ENCODE data around the gene ADAM23.
"Not testable (repeated sequence)": the region's sequence is repeated elsewhere in the genome, so short reads cannot be mapped to it uniquely, and the experiment has no call there.

Gene ADAM23, protein sequence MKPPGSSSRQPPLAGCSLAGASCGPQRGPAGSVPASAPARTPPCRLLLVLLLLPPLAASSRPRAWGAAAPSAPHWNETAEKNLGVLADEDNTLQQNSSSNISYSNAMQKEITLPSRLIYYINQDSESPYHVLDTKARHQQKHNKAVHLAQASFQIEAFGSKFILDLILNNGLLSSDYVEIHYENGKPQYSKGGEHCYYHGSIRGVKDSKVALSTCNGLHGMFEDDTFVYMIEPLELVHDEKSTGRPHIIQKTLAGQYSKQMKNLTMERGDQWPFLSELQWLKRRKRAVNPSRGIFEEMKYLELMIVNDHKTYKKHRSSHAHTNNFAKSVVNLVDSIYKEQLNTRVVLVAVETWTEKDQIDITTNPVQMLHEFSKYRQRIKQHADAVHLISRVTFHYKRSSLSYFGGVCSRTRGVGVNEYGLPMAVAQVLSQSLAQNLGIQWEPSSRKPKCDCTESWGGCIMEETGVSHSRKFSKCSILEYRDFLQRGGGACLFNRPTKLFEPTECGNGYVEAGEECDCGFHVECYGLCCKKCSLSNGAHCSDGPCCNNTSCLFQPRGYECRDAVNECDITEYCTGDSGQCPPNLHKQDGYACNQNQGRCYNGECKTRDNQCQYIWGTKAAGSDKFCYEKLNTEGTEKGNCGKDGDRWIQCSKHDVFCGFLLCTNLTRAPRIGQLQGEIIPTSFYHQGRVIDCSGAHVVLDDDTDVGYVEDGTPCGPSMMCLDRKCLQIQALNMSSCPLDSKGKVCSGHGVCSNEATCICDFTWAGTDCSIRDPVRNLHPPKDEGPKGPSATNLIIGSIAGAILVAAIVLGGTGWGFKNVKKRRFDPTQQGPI

DNA sequence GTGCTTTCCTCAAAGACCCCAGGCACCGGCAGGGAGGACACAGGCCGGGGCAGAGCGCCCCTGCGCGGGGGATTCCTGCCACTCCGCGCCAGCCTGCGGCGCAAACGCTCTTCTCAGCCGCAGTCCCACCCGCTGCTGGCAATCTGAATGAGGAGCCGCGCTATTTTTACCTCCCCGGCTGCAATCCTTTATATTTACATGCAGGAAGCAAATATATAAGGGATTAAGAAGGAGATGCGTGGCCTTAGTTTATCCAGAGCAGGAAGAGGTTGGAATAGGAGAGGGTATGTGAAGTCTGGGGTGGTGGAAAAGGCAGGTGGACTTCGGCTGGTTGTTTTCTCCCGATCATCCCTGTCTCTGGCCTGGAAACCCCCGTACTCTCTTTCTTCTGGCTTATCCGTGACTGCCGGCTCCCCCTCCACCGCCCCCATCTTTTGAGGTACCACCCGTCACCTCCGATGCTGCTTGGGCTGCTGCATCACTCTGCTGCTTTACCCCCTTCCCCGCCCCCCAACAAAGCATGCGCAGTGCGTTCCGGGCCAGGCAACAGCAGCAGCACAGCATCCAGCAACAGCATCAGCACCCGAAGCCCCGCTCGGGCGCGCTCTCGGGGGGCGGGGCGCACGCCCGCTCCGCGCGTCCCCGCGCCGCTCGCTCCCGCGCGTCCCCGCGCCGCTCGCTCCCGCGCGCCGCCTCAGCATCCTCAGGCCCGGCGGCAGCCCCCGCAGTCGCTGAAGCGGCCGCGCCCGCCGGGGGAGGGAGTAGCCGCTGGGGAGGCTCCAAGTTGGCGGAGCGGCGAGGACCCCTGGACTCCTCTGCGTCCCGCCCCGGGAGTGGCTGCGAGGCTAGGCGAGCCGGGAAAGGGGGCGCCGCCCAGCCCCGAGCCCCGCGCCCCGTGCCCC, at the start of gene ADAM23:
TSS of gene ADAM23 (plus strand) at position 700 of the 902 bp plus-strand sequence. CDS start 335 bp downstream, outside the sequence.
- peak; percentile 51 for DNase-seq

DNA sequence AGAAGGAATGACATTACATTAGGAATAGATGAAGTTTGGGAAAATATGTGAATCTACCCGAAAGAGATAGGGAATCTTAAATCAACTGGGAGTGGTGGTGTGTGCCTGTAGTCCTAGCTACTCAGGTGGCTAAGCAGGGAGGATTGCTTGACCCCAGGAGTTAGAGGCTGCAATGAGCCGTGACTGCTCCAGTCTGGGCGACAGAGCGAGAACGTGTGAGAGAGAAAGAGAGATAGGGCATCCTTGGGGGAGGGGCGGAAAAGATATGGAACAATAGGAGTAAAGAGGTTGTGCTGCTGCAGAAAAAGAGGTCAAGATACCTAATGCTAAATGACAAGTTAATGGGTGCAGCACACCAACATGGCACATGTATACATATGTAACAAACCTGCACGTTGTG, 47.1 kb upstream of the ADAM23 start:
- no peak for DNase-seq

DNA sequence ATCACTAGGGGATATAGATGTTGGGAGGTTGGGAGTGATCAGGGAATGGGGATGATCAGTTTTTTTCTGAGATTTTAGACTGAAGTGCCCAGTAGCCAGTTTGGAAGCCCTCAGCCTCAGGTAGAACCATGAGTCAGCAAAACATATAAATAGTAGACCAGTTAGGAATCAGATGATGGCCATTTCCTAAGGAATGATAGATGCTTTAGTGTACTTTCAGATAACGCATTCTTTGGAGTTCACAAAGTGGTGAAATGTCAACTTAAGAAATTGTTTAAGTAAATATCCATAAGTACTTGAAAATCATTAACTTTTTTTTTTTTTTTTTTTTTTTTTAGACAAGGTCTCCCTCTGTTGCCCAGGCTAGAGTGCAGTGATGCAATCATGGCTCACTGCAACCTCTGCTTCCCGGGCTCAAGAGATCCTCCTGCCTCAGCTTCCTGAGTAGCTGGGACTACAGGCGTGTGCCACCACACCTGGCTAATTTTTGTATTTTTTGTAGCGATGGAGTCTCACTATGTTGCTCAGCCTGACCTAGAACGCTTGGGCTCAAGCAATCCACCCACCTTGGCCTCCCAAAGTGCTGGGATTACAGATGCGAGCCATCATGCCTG, 40.3 kb upstream of the ADAM23 start:
- DNase-seq, result not testable (repeated sequence)

DNA sequence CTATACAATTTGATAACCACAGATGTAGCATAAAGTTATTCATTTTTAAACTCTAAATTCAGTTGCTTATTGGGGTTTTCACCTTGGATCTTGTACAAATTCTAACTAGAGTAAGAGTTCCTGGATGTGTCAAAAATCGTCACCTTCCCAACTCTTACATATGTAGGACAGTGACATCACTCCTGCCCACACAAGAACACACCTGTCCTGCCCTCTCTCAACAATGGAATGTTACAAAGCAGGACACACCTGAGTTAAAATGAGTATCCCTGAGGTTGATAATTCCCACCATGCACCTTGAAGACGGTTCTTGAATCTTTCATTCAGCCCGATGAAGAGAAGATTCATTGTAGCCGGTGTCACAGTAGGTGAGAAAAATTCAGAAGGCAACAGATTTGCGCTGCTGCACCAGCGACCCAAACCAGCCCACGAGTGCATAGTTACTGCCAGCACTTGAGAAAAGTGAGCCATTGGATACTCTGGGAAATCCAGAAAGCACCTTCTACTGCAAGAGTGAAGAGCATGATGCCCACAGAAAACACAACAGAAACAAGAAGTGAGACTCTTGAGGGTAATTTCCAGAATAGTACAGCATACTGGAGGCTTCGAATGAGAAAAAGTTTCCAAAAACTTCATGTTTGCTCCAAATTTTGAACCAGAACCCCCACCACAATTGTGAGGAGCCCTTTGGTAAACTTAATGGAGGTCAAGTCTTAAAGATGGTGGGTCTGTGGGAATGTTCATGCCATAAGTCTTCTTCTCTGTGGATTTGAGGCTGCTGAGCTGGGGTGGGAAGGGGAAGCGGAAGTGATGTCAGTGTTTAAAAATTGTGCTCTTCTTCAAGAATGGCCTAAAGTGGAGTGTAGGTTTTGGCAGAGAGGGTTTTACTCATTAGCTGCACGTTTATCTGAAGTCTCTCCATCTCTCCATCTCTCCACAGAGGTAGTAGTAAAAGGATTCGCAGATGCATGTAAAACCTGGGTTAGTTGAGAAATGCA, 34.7 kb upstream of the ADAM23 start:
- DNase-seq, result no peak

DNA sequence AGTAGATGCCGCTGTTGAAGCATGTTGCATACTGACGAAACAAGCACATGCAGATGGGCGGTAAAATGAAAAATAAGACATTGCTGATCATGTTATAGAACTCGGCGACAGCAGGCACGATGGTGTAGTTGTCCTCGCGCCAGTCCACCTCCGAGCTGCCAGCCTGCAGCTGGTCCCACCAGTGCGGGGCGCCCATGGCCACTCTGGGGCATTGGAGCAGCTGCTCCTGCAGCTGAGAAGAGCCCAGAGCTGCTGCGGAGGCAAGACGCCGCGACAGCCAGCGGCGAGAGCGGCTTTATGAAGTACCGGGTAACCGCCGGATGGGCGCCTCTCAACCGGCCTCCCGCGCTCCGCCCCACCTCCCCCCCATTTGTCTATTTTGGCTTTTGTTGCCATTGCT, 32.6 kb upstream of the ADAM23 start:
- DNase-seq, result no peak

DNA sequence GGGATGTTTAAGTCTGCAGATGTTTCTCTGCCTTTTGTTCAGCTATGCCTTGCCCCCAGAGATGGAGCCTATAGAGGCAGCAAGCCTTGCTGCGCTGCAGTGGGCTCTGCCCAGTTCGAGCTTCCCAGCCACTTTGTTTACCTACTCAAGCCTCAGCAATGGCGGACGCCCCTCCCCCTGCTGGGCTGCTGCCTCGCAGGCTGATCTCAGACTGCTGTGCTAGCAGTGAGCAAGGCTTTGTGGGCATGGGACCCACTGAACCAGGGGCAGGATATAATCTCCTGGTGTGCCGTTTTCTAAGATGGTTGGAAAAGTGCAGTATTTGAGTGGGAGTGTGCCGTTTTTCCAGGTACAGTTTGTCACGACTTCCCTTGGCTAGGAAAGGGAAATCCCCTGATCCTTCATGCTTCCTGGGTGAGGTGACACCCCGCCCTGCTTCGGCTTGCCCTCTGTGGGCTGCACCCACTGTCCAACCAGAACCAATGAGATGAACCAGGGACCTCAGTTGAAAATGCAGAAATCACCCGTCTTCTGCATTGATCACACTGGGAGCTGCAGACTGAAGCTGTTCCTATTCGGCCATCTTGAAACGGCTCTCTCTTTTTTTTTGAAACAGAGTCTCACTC, 27.6 kb upstream of the ADAM23 start:
- no peak for DNase-seq

DNA sequence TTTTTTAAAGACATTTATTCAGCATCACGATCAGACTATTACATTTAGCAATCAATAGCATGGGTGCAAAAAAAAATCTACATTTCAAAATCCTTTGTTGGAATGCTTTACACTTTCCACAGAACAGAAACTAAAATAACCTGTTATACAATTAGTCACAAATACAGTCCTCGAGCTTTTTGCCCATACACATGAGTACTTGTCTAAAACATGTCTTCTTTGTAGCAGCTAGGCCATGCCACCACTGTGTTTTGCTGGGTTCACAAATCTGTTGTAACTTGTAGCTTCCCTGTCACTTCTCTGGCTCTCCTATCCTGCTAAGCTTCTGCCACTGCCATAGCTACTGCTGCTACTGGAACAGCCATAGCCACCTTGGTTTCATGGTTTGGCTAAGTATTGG, 24.4 kb upstream of the ADAM23 start:
- no peak for DNase-seq

DNA sequence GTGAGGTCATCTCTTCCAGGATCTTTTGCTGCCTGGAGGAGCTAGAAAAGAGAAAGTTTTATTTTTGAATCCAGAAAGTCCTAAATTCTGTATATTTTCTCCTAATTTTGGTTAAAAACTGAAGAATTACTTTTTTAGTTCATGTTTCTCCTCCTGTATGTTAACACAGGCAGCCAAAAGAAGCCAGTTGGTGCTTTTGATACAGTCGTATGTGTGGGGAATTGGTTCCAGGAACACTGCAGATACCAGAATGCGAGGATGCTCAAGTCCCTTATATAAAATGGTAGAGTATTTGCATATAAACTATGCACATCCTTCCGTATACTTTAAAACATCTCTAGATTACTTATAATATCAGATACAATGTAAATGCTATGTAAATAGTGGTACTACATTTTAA, 22.6 kb upstream of the ADAM23 start:
- no peak for DNase-seq

DNA sequence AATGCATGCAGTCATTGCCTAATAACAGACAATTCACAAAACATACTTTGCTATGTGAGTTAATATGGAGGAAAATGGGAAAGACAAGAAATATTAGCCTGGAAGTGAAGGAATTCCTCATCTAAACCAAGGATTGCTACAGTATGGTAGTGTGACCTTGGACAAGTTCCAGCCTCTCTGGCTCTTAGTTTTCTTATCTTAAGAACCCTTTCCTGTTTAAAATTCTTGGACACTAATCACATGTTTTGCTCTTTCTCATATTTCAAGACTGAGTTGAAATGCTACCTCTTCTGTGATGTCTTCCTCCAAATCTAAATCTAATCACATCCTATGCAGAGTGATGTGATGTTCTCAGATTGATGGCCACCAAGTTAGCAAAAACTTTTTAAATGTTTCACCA, 20.8 kb upstream of the ADAM23 start:
- no peak for DNase-seq

DNA sequence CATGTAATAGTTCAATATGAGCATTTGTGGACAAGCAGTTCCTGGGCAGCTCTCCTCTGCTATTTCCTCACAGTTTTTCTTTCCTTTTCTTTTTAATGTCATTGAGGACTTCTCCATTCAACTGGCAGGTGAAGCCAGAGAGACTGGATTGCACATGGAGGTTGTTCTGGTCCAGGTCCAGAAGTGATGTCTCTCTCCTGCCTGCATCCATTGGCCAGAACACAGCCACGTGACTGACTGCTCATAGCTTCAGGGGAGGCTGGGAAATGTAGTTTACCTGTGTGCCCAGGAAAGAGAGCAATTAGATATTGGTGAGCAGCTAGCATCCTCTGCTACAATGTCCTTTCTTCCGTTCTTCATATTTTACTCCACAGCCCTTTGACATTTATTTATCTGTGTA, 20.2 kb upstream of the ADAM23 start:
- DNase-seq, result no peak

DNA sequence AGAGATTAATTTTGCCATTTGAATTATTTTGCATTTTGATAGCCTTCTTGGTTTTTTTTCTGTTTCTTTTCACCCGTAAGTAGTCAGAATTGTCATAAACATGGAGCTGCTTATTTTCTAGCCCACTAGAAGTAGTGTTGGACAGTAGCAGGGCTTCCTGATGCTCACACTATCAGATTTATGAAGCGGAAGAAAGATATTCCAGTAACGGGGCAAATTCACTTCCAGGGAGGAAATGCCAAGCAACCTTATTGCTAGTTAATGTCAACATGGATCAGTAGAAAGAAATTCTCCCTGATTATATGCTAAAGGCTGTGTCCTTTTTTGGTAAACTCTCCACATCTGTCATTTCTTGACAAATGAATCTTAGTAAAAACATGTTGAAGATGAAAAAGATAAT, 19.2 kb upstream of the ADAM23 start:
- no peak for DNase-seq

DNA sequence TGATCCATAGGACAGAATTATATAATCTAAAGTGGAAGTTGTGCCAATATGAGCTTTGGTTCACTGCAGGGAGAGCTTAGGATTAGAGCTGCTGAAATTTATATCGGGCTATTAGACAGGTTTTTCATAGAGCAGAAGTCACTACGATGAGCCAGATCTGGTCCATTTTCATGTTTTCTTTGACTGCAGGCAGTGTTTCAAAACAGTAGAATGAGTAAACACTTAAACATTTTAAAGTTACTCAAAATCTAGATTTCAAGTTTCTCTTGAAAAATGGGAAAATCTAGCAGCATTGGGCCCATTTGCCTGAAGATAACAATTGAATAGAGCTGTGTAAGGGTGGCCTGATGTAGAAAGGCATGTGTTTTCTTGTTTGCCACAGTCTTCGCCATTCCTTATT, 14.5 kb upstream of the ADAM23 start:
- no peak for DNase-seq

DNA sequence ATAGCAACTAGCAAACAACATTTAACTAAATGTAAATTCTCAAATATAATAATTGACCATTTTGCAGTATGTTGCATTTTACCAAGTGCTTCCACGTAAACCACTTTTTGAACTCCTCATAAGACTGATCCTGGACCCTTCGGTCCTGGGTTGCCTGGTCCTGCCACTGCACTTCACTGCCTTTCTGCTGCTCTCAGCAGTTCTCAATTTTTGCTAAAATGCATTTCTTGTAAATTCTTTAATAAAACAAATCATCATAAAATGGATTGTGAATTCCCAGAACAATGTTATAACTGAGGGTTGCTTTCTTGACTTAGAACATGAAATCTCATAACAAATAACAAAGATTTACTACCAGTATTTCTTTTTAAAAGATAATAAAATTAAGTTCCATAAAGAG, 12.9 kb upstream of the ADAM23 start:
- no peak for DNase-seq

DNA sequence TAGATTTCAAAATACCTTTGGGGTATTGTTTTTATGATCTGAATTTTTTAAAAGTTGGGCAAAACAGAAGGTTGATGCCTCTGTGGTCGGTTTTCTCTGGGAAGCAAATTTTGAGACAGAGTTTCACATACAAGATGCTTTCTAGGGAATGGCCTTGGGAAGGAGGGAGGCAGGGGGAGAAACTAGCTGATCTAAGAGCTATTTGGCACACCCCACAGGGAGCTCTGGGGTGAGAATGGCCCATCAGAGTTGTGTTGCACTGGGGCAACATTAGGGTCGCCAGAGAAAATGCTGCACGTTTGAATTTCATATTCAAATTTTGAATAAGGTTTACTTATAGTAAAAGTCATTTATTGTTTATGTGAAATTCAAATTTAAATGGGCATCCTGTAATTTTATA, 11.9 kb upstream of the ADAM23 start:
- DNase-seq, result no peak

DNA sequence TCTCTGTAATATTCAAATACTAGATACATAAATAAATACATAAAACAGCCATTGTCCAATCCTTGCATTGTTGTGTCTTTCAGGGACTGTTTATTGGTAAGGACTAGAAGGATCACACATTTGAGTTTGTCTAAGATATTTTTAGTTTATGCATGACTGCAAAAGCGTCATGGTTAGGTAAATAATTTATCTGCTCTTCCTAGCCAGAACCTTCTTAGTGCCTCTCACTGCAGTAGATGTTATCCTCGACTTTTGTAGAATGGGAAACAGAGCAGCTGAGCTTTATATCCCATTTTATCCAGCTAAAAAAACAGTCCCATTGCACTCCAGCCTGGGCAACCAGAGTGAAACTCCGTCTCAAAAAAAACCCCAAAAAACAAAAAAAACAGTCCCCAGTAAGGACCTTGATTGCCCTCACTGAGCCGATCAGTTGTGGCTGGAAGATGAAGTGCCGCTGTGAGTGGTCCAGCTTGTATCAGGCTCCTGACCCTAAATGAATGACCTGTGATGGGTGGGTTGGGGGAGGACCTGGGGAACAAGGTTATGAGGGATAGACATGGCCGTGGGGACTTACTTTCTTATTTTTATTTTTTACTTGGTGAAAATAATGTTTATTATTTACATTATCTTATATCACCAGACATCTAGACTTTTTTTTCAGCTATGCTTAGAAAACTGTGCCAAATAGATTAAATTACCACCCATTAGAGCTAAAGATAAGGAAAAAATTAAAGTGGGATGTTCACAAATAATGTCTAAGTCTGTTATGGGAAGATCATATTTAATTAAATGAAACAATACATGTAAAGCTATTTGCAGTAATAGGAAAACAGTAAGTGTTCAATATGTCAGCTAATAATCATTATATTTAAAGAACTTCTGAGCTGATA, 10.9 kb upstream of the ADAM23 start:
- DNase-seq, result no peak

DNA sequence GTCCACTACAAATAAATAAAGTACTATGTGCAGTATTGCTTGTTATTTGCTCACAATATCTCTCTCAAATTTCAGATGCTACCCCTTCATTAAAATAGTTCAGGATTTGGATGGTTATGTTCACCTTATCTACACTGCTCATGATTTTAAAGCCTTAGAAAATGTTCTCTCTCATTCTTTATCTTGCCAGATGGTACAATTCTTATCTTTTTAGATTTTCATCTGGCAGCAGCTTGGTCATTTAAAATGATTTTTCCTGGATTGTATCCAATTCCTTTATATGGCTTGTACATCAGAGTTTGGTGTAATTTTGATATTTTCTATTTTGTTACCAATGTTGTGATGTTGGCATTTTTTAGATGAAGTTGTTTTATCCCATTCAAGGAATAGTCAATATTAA, 10.1 kb upstream of the ADAM23 start:
- no peak for DNase-seq

DNA sequence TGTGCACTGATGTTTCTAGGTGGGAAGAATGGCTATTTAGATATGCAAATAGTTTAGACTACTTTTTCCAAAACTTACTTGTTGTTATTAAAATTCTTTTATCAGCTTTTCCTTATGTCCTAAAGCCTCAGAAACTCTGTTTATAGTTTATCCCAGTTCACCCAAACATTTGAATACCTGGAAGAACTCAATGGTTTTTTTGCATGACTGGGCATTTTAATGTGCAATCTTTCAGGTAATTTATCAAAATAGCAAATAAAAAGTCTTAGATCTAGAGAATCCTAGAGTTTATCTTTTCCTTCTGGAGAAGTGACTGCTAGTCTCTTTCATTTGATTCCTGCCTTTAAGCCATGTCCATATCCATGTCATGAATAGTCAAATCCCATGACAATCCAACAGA, 9.6 kb upstream of the ADAM23 start:
- no peak for DNase-seq

DNA sequence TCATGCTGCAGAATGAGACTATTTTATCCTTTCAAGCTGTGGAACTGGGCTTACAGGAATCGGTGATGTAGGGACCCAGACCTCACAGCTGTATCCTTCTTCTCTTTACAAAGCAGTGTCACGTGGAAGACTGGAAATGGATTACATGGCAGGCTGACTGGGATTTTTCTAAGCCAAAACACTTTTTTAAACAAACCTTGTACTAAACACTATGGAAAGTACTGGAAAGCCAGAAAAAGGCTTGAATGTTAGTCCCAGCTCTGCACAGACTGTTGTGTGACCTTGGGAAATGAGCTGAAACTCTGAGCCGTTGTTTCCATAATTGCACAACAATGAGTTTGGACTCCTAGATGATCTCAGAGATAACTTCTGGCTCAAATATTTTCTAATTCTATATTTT, 7.6 kb upstream of the ADAM23 start:
- no peak for DNase-seq

DNA sequence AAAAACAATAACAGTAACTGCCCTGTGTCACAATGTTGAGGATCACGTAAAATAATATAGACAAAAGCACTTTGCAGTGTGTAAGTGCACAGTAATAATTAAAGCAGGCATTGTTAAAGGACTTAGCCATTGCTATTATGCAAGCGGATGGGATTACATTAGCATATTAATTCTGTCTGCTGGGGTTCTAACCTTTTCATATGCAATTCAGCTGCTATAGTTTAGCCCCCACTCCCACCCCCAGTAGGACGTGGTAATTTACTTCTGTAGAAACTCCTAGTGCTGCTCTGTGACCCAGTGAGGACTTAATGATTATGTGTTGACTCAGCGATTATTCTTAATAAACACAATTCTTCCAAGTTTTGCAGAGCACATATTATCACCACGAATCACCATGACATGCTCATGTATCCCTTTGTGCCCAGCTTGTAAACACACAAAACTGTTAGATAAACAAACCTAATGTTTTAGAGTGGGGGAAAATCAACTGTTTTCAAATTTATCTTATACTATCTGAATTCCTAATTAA, 5.1 kb upstream of the ADAM23 start:
- no peak for DNase-seq

DNA sequence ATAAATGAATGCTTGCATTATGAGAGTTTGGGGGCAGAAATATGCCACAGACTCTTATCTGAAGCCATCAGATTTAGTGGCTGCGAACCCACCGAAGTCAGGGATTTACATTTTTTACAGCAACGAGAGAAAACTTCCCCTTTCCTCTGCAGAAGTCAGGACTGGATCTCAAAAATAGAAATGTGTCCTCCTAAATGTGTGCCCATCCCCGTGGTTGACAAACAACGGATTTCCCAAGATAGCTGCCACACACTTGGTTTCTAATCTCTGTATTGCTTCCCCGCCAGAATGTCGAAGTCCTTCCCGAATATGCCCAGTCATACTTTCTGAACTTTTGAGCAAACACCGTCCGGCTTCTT, 879 bp upstream of the ADAM23 start:
- DNase-seq, result no peak
